ENCODE measurements around the gene AK5.
A peak's percentile ranks its signal among the peaks of the same experiment; 100 is the strongest.

The AK5 gene

DNA sequence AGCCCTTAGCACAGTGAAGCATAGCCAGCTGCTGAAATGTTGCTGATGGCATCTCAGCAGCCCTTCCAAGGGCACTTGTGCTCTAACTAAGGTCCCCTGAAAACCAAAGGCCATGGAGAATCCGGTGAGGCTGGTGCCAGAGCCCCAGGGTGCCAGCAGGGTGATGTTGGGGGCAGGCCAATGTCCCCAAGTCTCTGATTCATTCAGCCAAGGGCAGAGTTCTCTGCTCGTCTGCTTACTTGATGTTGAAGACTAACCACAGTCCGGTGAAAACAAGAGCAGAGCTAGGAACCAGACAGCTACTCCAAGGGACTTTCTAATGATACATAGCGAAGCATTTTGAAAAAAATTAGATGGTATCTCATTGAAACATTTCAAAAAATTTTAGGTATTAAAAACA lies 250.8 kb downstream of the AK5 start:
- TF ChIP-seq ZFX (IDR thresholded peaks at IDR 0.05; ENCODE audit: borderline replicate concordance) (no peak), CTCF (IDR thresholded peaks at IDR 0.05) (no peak)
- H3K27ac ChIP-seq: no peak overlapping the region

DNA sequence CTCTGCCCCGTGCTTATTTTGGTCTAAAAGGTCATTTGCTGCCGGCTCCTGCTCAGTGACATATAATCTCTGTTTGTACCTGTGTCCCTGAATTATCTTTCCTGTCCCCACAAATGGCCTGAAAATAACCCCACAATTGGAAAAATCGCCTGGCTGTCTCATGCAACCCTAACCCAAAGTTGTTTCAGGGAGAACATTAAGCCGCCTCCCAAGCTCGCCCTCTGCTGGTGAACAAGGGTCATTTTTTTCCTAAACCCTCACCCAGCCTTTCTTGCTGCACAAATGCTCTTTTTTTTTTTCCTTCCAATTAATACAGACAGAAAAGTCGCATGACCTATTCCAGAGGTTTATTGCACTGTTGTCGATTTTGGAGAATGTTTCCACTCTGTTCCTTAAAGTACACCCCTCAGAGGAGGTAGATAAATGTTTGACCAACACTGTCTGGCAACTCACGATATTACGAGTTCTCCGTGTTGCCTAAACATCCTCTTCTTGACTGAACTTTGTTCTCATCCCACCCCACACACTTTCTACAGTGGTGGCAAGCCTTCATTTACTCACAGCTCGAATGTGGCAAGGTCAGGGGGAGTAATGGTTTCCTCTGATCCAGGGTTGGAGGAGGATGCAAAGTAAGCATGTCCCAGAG lies 252.0 kb downstream of the AK5 start:
- peak; percentile 93 for TF ChIP-seq CTCF (IDR thresholded peaks at IDR 0.05)
- no peak for TF ChIP-seq ZFX (IDR thresholded peaks at IDR 0.05; ENCODE audit: borderline replicate concordance)
- H3K27ac ChIP-seq: no peak overlapping the region

GRCh38 chr1:77534456-77534855 lies 252.6 kb downstream of the AK5 start:
- H3K27ac ChIP-seq: no peak overlapping the region
- no peak for TF ChIP-seq ZFX (IDR thresholded peaks at IDR 0.05; ENCODE audit: borderline replicate concordance)
- TF ChIP-seq CTCF (IDR thresholded peaks at IDR 0.05): no peak

DNA sequence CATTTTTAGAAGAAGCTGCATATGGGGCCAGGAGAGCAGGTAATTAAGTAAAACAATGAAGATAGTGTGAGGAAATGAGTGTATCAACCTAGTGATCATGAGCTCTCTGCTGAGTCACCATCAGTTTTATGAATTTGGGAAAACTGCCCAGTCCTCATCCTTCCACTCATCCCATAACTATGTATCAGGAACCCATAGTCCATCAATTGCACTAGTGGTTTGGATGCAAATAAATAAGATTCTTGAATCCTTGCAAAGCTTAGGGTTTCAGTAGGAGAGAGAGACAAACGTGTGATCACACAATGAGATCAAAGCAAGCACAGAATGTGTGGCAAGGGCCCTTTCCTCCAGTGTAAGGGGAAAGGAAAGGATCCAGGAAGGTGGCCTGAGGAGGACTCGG lies 255.0 kb downstream of the AK5 start:
- H3K27ac ChIP-seq: no peak overlapping the region
- TF ChIP-seq CTCF (IDR thresholded peaks at IDR 0.05) (no peak), ZFX (IDR thresholded peaks at IDR 0.05; ENCODE audit: borderline replicate concordance) (no peak)

DNA sequence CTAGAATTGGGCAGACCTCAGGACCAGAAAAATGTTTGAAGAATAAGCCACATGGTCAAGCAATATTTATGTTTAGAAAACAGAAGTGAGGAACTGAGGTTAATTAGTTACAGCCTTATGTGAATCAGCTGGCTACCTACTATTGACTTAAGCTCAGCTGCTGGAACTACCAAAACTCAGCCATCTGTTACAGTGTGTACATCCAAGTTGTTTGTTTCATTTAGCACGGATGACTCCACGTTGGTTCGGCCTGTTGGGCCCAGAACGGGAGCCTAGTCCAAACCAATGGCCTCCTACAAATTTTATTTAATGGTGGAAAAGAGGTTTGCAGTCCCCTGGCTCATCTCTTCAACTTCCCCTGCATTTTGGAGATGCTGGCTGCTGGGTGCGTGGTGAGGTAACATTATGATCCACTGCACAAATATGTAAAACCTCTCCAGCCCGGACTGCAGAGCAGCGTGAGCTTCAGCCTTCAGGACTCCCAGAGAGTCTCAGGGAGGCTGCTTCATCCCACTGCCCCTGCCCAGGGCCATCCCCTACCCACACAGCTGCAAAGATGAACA lies 257.2 kb downstream of the AK5 start:
- TF ChIP-seq ZFX (IDR thresholded peaks at IDR 0.05; ENCODE audit: borderline replicate concordance) (no peak), CTCF (IDR thresholded peaks at IDR 0.05) (no peak)
- H3K27ac ChIP-seq: peak overlapping the region; percentile 40; the same call in 1 of the 2 replicates

DNA sequence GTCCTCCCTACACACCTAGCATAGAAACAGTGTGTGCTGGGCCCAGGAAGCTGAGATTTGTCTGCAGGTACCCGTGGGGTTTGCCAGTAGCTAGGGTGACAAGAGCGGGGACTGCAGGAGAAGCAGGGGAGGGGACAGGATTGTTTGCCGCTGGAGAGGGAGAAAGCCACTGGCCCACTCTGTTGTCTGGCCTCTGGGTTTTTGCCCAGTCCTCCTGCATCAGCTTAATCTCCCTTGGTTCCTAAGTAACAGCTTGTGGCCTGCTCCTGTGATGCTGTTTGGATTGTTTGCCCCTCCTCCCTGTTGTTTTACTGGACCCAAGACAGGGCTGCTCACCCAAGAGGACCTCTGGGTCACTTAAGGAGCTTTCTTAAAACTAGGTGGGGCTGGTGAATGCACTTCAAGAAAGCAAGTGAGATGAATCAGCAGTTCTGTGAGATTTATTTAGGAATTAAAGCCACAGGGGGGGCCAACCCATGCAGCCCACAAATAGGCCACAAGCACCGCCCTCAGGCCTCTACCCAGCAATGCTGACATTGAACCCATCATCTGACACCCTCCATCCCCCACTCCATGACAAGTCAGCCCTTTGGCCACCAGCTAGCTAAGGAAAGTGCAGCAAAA lies 257.8 kb downstream of the AK5 start:
- no peak for TF ChIP-seq ZFX (IDR thresholded peaks at IDR 0.05; ENCODE audit: borderline replicate concordance)
- TF ChIP-seq CTCF (IDR thresholded peaks at IDR 0.05): no peak

More for the DNA sequence above, 257.8 kb downstream of the AK5 start:
- peak overlapping the region; percentile 40; the same call in 1 of the 2 replicates for H3K27ac ChIP-seq

All from 22Rv1 (cell line).